Choroid plexus epithelial cell (primary cell): ENCODE measurements around the gene TTC39C.
A peak's percentile ranks its signal among the peaks of the same experiment; 100 is the strongest.

Source experiments
- DNase-seq: peaks from one replicate; pipeline ENCODE4 v3.0.0-alpha.2; 2010; ENCODE audit warnings: low read depth
- H3K4me3 ChIP-seq: 2 replicates; pipeline ENCODE4 v1.5.1; 2011; ENCODE audit warnings: low read depth, mild to moderate bottlenecking, control low read depth, low read length, moderate library complexity
- TF ChIP-seq, protein P1 (sequence below): conservative IDR thresholded peaks from 2 replicates; pipeline ENCODE4 v1.5.1; 2011; ENCODE audit warnings: low read depth, mild to moderate bottlenecking, control low read depth, inconsistent platforms, low read length, moderate library complexity

Gene TTC39C

GRCh38 chr18:24103320-24104021 is 88.9 kb downstream of the TTC39C start:
- no peak for DNase-seq
- TF ChIP-seq, protein P1, sequence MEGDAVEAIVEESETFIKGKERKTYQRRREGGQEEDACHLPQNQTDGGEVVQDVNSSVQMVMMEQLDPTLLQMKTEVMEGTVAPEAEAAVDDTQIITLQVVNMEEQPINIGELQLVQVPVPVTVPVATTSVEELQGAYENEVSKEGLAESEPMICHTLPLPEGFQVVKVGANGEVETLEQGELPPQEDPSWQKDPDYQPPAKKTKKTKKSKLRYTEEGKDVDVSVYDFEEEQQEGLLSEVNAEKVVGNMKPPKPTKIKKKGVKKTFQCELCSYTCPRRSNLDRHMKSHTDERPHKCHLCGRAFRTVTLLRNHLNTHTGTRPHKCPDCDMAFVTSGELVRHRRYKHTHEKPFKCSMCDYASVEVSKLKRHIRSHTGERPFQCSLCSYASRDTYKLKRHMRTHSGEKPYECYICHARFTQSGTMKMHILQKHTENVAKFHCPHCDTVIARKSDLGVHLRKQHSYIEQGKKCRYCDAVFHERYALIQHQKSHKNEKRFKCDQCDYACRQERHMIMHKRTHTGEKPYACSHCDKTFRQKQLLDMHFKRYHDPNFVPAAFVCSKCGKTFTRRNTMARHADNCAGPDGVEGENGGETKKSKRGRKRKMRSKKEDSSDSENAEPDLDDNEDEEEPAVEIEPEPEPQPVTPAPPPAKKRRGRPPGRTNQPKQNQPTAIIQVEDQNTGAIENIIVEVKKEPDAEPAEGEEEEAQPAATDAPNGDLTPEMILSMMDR: no peak
- no peak overlapping the region for H3K4me3 ChIP-seq

DNA sequence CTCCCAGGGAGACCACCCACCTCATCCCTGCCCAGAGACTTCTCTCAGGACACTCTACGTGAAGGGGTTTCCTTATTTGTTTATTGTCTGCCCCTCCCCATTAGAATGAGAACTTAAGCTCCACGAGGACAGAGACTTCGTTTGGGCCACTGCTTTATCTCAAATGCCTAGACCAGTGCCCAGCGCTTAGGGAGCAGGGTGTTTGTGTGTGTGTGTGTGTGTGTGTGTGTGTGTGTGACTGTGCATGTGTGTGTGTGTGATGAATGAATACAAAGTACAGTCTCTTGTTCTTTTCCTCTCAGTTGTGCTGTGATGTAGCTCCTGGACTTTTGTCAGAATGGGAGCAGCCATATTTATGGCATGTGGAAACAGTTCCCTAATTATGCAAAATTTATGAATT is 89.9 kb downstream of the TTC39C start:
- TF ChIP-seq, protein P1: no peak
- DNase-seq: no peak
- H3K4me3 ChIP-seq: no peak overlapping the region

DNA sequence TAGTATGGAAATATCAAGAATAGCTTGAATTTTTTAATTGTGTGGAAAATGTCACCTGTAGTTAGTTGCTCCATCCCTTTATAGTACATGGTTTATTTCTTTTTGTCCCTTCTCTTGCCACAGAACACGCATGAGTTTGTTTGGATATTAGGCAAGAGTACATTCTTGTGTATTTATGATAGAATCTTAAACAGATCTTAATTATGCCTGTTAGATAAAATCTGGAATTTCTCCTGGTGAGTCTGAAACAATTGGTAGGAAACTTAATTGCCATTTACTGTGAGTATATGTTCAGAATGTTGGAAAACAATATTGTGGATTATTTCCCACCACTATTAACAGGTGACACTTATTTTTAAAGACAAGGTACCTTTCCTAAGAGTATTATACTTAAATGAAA is 94.1 kb downstream of the TTC39C start:
- no peak for DNase-seq
- no peak overlapping the region for H3K4me3 ChIP-seq
- TF ChIP-seq, protein P1: no peak

- TF ChIP-seq, protein P1: peak; percentile 10
- DNase-seq: no peak
- no peak overlapping the region for H3K4me3 ChIP-seq
Observed at GRCh38 chr18:24111936-24112335, 97.4 kb downstream of the TTC39C start.

GRCh38 chr18:24112464-24112863 is 97.9 kb downstream of the TTC39C start:
- no peak overlapping the region for H3K4me3 ChIP-seq

DNA sequence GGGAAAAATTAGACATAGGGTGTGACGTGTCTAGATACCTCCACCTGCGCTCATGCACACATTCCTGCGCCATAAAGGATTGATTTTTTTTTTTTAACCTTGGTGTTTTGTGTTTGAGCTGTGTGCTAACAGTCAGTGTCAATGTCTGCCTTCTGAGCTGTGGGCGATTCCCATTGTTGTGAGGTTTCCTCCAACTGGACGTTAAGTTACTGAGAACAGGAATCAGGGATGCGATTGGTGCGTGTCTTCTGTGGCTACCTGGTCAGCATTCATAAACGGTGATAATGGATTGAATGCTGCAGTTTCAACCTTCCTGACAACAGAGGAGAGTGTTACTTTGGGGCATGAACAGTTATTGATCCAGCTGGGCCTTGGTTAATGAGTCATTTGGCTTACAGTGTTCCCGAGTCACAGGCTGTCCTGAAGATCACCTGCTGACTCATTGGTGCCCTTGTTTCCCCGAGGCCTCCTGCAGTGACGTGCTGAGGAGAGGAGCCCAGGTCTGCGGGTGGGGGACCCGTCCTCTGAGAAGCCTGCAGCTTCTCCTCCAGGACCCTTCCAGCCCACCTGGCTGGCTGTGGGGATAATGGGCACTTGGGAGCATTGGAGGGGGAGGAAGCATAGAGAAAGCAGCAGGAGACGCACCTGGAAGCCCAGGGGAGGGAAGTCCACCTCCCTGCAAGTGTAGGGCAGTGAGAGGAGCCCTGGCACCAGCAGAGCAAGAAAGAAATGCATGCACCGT is 98.5 kb downstream of the TTC39C start:
- no peak overlapping the region for H3K4me3 ChIP-seq
- DNase-seq: peak; percentile 45
- TF ChIP-seq, protein P1: no peak

More at GRCh38 chr18:24112464-24112863, 97.9 kb downstream of the TTC39C start:
- no peak for DNase-seq
- TF ChIP-seq, protein P1: no peak
